KMS-11 (cell line): ENCODE measurements around the gene DCXR.

Experiments
- H2AFZ ChIP-seq: fragments of 200-600 bp; sonication (generic); 2 replicates; pipeline ENCODE4 v1.6.1; 2016; ENCODE audit warnings: antibody characterized with exemption, mixed run types, low read depth
- H3K27ac ChIP-seq: fragments of 200-600 bp; sonication (generic); 2 replicates; pipeline ENCODE4 v1.6.1; 2016; ENCODE audit warnings: mild to moderate bottlenecking, mixed run types
- H3K27me3 ChIP-seq: fragments of 200-600 bp; sonication (generic); 2 replicates; pipeline ENCODE4 v1.6.1; 2017; ENCODE audit warnings: mild to moderate bottlenecking, low read depth, mixed run types, moderate library complexity; ENCODE audit not compliant: insufficient read depth
- H3K36me3 ChIP-seq: fragments of 200-600 bp; sonication (generic); 2 replicates; pipeline ENCODE4 v1.6.1; 2017; ENCODE audit warnings: mild to moderate bottlenecking, mixed run types; ENCODE audit not compliant: insufficient read depth
- H3K4me1 ChIP-seq: fragments of 200-600 bp; sonication (generic); 2 replicates; pipeline ENCODE4 v1.6.1; 2016; ENCODE audit warnings: mild to moderate bottlenecking, low read depth, mixed run types; ENCODE audit not compliant: poor library complexity, severe bottlenecking
- H3K4me2 ChIP-seq: fragments of 200-600 bp; sonication (generic); 2 replicates; pipeline ENCODE4 v1.7.0; 2016; ENCODE audit warnings: mild to moderate bottlenecking, mixed run types
- H3K4me3 ChIP-seq: fragments of 200-600 bp; sonication (generic); IDR thresholded peaks from 2 replicates; pipeline ENCODE4 v1.6.1; 2017; ENCODE audit warnings: low read depth, low read length, mixed read lengths; ENCODE audit not compliant: insufficient read depth
- H3K79me2 ChIP-seq: fragments of 200-600 bp; sonication (generic); 2 replicates; pipeline ENCODE4 v1.6.1; 2016; ENCODE audit warnings: low read depth, mixed run types; ENCODE audit not compliant: insufficient read depth
- H3K9ac ChIP-seq: fragments of 200-600 bp; sonication (generic); 2 replicates; pipeline ENCODE4 v1.6.1; 2016; ENCODE audit warnings: mild to moderate bottlenecking, mixed run types
- H4K20me1 ChIP-seq: fragments of 200-600 bp; sonication (generic); 2 replicates; pipeline ENCODE4 v1.6.1; 2016; ENCODE audit warnings: mild to moderate bottlenecking, mixed run types; ENCODE audit not compliant: insufficient read depth
- TF ChIP-seq, protein P1 (sequence below): fragments of 200-600 bp; sonication (generic); conservative IDR thresholded peaks from 2 replicates; pipeline ENCODE4 v1.6.1; 2017; ENCODE audit warnings: low read depth, mild to moderate bottlenecking, antibody characterized with exemption, low read length, moderate library complexity, mixed read lengths

Gene DCXR

GRCh38 chr17:82009413-82009812 lies 28.1 kb downstream of the DCXR start:
- no peak overlapping the region for H3K4me3 ChIP-seq
- H3K27ac ChIP-seq = no peak overlapping the region
- H3K79me2 ChIP-seq = no peaks in the 10 kb centered on the region
- no peaks in the 10 kb centered on the region for H3K27me3 ChIP-seq
- H3K4me1 ChIP-seq = no peaks in the 10 kb centered on the region
- no peaks in the 10 kb centered on the region for H3K36me3 ChIP-seq
- TF ChIP-seq, protein P1, sequence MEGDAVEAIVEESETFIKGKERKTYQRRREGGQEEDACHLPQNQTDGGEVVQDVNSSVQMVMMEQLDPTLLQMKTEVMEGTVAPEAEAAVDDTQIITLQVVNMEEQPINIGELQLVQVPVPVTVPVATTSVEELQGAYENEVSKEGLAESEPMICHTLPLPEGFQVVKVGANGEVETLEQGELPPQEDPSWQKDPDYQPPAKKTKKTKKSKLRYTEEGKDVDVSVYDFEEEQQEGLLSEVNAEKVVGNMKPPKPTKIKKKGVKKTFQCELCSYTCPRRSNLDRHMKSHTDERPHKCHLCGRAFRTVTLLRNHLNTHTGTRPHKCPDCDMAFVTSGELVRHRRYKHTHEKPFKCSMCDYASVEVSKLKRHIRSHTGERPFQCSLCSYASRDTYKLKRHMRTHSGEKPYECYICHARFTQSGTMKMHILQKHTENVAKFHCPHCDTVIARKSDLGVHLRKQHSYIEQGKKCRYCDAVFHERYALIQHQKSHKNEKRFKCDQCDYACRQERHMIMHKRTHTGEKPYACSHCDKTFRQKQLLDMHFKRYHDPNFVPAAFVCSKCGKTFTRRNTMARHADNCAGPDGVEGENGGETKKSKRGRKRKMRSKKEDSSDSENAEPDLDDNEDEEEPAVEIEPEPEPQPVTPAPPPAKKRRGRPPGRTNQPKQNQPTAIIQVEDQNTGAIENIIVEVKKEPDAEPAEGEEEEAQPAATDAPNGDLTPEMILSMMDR = no peak
- H4K20me1 ChIP-seq = no peaks in the 10 kb centered on the region
- H2AFZ ChIP-seq = no peak overlapping the region
- no peak overlapping the region for H3K9ac ChIP-seq
- no peak overlapping the region for H3K4me2 ChIP-seq

- Histone ChIP-seq H4K20me1 (no peaks in the 10 kb centered on the region), H3K9ac (no peak overlapping the region), H3K4me3 (no peak overlapping the region), H3K4me1 (no peaks in the 10 kb centered on the region), H3K79me2 (no peaks in the 10 kb centered on the region), H3K36me3 (no peaks in the 10 kb centered on the region), H3K27me3 (no peaks in the 10 kb centered on the region), H3K4me2 (no peak overlapping the region), H3K27ac (no peak overlapping the region), H2AFZ (no peak overlapping the region)
- TF ChIP-seq, protein P1 = no peak
Observed at GRCh38 chr17:82008941-82009405, 28.5 kb downstream of the DCXR start.

DNA sequence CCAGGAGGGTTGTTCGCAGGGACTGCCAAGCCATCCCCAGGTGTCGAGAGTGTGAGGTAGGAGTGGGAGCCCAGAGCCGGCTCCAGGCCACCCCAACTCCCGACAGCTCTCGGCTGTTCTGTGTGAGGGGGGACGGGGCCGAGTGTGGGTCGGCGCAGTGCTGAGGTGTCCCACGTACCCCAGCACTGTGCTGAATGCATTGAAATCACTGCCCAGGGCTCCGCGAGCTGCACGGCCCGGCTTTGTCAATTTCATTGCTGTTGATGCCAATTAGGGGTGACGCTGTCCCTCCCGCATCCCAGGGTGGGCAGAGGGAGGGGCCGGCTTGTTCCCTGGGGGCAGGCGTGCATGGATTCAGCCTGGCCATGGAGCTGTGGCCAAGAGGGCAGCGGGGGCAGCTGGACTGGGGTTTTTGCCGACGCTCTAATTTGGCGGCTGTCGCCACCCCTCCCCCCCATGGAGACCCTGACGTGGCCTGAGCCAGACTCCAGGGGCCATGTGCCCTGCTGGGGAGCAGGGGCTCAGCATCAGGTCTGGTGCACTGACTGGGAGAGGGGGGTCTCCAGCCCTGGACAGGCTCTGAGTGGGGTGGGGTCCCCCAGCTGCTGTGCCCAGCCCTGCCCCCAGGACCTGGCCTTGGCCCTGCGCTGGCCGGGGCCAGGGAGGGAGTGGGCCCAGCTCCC lies 29.1 kb downstream of the DCXR start:
- no peak overlapping the region for H3K4me3 ChIP-seq
- H3K9ac ChIP-seq = no peak overlapping the region
- TF ChIP-seq, protein P1 = no peak
- no peaks in the 10 kb centered on the region for H3K4me1 ChIP-seq
- H3K4me2 ChIP-seq = no peak overlapping the region
- H4K20me1 ChIP-seq = no peaks in the 10 kb centered on the region
- H3K36me3 ChIP-seq = no peaks in the 10 kb centered on the region
- H3K27me3 ChIP-seq = no peaks in the 10 kb centered on the region
- no peak overlapping the region for H2AFZ ChIP-seq
- no peak overlapping the region for H3K27ac ChIP-seq
- H3K79me2 ChIP-seq = no peaks in the 10 kb centered on the region

DNA sequence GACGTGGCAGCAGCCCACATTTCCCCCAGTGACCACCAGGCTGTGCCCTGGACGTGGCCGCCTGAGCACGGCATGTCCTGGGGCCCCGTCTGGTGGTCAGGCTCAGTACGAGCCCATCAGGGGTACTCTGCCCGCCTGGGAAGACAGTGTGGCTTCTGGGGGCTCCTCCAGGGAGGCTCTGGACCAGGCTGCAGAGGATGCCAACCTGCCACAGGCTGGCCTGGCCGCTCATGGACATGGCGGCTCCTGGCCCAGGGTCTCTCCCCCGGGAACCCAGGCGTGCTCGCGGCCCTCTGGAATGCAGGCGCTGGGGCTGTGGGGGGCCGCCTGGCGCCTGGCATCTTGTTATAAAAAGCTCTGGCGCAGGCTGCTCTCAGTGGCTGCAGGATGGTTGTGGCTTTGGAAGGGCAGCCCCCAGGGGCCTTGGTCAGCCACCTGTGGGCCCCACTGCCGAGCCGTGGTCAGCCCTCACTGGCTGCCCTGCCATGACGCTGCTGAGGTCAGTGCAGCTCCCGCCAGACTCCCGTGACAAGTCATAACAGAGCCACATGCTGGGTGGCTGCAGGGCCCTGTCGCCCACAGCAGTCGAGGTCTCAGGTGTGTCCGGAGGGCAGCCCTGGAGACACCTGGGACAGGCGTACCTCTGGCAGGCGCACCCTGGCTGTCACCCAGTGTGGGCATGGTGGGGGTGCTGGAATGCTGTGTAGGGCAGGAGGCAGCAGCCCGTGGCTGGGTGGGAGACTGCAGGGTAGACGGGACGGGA lies 29.8 kb downstream of the DCXR start:
- Histone ChIP-seq H4K20me1 (no peaks in the 10 kb centered on the region), H3K4me1 (no peaks in the 10 kb centered on the region), H3K4me3 (no peak overlapping the region), H2AFZ (no peak overlapping the region), H3K4me2 (no peak overlapping the region), H3K9ac (no peak overlapping the region), H3K36me3 (no peaks in the 10 kb centered on the region), H3K79me2 (no peaks in the 10 kb centered on the region), H3K27ac (no peak overlapping the region), H3K27me3 (no peaks in the 10 kb centered on the region)
- TF ChIP-seq, protein P1 = no peak
